ENCODE results near the gene PPP1R9B.

The PPP1R9B gene

DNA sequence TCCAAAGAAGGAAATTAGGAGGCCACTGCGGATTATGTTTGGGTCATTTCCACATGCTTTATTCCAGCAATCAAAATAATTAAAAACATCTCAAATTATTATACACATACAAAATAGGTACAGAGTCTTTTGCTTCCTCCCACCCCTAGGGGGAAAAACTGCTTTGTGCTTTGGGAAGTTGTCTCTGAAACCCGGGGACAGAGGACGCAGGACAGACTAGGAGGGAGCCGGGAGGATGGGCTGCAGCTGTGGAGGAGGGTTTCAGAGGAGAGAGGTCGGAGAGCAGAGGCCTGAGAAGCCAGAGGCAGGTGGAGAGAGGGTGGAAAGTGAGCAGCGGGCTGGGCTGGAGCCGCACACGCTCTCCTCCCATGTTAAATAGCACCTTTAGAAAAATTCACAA, 33.6 kb upstream of the PPP1R9B start:
- Histone ChIP-seq H3K4me3 (ENCODE audit: low read length) (peak overlapping the region; percentile 52), H3K36me3 (ENCODE audit: control insufficient read depth, low read length) (no peaks in the 10 kb centered on the region), H3K4me1 (ENCODE audit: control insufficient read depth, low read length) (peaks cover 32% of the 10 kb centered on the region)

GRCh38 chr17:50183421-50183994, 33.0 kb upstream of the PPP1R9B start:
- Histone ChIP-seq H3K27me3 (ENCODE audit: control insufficient read depth, low read length) (no peaks in the 10 kb centered on the region), H3K27ac (ENCODE audit: low read depth, low read length) (peak overlapping the region; percentile 49)

More for the DNA sequence above, 33.6 kb upstream of the PPP1R9B start:
- H3K27ac ChIP-seq (ENCODE audit: low read depth, low read length): peak overlapping the region; percentile 49
- H3F3A ChIP-seq (ENCODE audit: control insufficient read depth, insufficient read depth): peaks cover 2% of the 10 kb centered on the region; the same call in 1 of the 2 replicates
- no peaks in the 10 kb centered on the region for H3K9me2 ChIP-seq (replicated peaks; ENCODE audit: control insufficient read depth, low read length)
- H3K27me3 ChIP-seq (ENCODE audit: control insufficient read depth, low read length): no peaks in the 10 kb centered on the region
- H4K20me1 ChIP-seq (ENCODE audit: control insufficient read depth, insufficient read depth, low read depth, low read length): no peaks in the 10 kb centered on the region
- H3K79me2 ChIP-seq (ENCODE audit: control insufficient read depth, low read length): no peaks in the 10 kb centered on the region
- no peak for TF ChIP-seq EZH2phosphoT487 (IDR thresholded peaks at IDR 0.05; ENCODE audit: borderline replicate concordance, low read length)
- peak; percentile 30 for TF ChIP-seq CTCF (IDR thresholded peaks at IDR 0.05; ENCODE audit: low read depth, low read length, poor library complexity, severe bottlenecking)
- H3K4me2 ChIP-seq (ENCODE audit: low read length): peak overlapping the region; percentile 73
- H3K9me3 ChIP-seq (ENCODE audit: control insufficient read depth, insufficient read depth, low read length): no peaks in the 10 kb centered on the region

DNA sequence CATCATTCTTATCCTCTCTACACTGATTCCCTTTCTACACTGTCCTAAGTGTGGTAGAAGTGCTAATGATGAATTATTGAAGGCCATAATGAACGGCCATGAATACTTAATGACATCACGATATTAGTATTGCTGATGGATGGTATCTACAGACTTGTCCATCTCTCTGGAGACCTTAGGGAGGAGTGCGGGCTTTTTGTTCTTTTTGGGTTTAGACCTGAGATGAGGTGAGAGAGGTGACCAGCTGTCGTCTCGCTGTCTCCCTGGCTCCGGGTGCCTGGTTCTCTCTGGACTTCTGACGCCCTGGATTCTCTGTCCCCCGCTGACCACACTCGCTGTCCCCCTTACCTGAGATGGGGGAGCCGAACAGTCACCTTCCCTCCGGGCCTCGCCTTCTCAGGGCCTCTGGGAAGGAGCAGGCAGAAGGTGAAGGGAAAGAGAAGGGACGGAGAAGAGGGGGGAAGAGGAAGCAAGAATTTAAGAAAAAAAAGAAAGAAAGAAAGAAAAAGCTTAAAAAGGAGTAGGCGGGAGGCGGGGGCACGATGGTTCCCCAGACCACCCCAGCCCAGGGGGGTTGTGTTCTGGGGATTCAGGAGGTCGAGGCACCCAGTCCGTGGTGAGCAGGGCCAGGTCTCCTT, 32.4 kb upstream of the PPP1R9B start:
- Histone ChIP-seq H3K27ac (ENCODE audit: low read depth, low read length) (no peak overlapping the region), H3K36me3 (ENCODE audit: control insufficient read depth, low read length) (no peaks in the 10 kb centered on the region), H3K4me2 (ENCODE audit: low read length) (no peak overlapping the region), H3K79me2 (ENCODE audit: control insufficient read depth, low read length) (no peaks in the 10 kb centered on the region), H3K27me3 (ENCODE audit: control insufficient read depth, low read length) (no peaks in the 10 kb centered on the region), H4K20me1 (ENCODE audit: control insufficient read depth, insufficient read depth, low read depth, low read length) (no peaks in the 10 kb centered on the region), H3K9me3 (ENCODE audit: control insufficient read depth, insufficient read depth, low read length) (no peaks in the 10 kb centered on the region), H3K9me2 (replicated peaks; ENCODE audit: control insufficient read depth, low read length) (no peaks in the 10 kb centered on the region), H3K4me3 (ENCODE audit: low read length) (no peak overlapping the region), H3K4me1 (ENCODE audit: control insufficient read depth, low read length) (peaks cover 39% of the 10 kb centered on the region), H3F3A (ENCODE audit: control insufficient read depth, insufficient read depth) (peaks cover 2% of the 10 kb centered on the region; the same call in 1 of the 2 replicates)
- TF ChIP-seq EZH2phosphoT487 (IDR thresholded peaks at IDR 0.05; ENCODE audit: borderline replicate concordance, low read length) (no peak), CTCF (IDR thresholded peaks at IDR 0.05; ENCODE audit: low read depth, low read length, poor library complexity, severe bottlenecking) (no peak)

More at GRCh38 chr17:50183421-50183994, 33.0 kb upstream of the PPP1R9B start:
- H3F3A ChIP-seq (ENCODE audit: control insufficient read depth, insufficient read depth): peaks cover 2% of the 10 kb centered on the region; the same call in 1 of the 2 replicates
- H3K9me2 ChIP-seq (replicated peaks; ENCODE audit: control insufficient read depth, low read length): no peaks in the 10 kb centered on the region
- H3K36me3 ChIP-seq (ENCODE audit: control insufficient read depth, low read length): no peaks in the 10 kb centered on the region
- peak overlapping the region; percentile 52 for H3K4me3 ChIP-seq (ENCODE audit: low read length)
- H3K4me2 ChIP-seq (ENCODE audit: low read length): peak overlapping the region; percentile 73
- H4K20me1 ChIP-seq (ENCODE audit: control insufficient read depth, insufficient read depth, low read depth, low read length): no peaks in the 10 kb centered on the region
- no peaks in the 10 kb centered on the region for H3K79me2 ChIP-seq (ENCODE audit: control insufficient read depth, low read length)
- peaks cover 33% of the 10 kb centered on the region for H3K4me1 ChIP-seq (ENCODE audit: control insufficient read depth, low read length)
- no peak for TF ChIP-seq EZH2phosphoT487 (IDR thresholded peaks at IDR 0.05; ENCODE audit: borderline replicate concordance, low read length)
- TF ChIP-seq CTCF (IDR thresholded peaks at IDR 0.05; ENCODE audit: low read depth, low read length, poor library complexity, severe bottlenecking): no peak
- no peaks in the 10 kb centered on the region for H3K9me3 ChIP-seq (ENCODE audit: control insufficient read depth, insufficient read depth, low read length)
